ENCODE data around the gene THADA.

DNA sequence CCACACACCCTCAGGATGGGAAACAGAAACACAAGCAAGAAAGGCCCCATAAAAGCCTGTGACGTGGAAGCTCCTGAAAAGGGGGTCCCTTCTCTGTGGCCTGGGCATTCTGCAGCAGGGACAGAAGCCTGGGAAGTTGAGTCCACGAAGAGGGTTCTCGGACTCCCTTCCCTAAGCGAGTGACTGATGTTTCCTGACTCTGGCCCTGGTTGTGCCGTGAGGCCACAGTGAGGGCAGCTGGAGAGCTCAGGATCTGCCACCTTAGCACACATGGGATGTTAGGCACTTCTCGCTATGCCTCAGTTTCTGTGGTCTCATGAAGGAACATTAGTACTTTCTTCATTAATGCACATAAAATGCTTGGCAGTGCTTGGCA lies 282.2 kb downstream of the THADA start:
- TF ChIP-seq NFYB (CRISPR knock-in tag; conservative IDR thresholded peaks at IDR 0.05; ENCODE audit: low read depth) (no peak), IRF2 (CRISPR knock-in tag; IDR thresholded peaks at IDR 0.05; ENCODE audit: borderline replicate concordance, low read depth) (no peak), FOXK1 (CRISPR knock-in tag; IDR thresholded peaks at IDR 0.05) (no peak), SMAD3 (CRISPR knock-in tag; IDR thresholded peaks at IDR 0.05; ENCODE audit: borderline replicate concordance) (no peak), GRHL2 (CRISPR knock-in tag; IDR thresholded peaks at IDR 0.05; ENCODE audit: insufficient replicate concordance, severe bottlenecking) (no peak), NR2C2 (CRISPR knock-in tag; IDR thresholded peaks at IDR 0.05) (no peak), NR1H2 (CRISPR knock-in tag; IDR thresholded peaks at IDR 0.05) (no peak), SMAD4 (CRISPR knock-in tag; IDR thresholded peaks at IDR 0.05) (no peak)
- TF ChIP-seq, protein P1, sequence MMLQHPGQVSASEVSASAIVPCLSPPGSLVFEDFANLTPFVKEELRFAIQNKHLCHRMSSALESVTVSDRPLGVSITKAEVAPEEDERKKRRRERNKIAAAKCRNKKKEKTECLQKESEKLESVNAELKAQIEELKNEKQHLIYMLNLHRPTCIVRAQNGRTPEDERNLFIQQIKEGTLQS (CRISPR knock-in tag; conservative IDR thresholded peaks at IDR 0.05), result no peak
- TF ChIP-seq, protein P2, sequence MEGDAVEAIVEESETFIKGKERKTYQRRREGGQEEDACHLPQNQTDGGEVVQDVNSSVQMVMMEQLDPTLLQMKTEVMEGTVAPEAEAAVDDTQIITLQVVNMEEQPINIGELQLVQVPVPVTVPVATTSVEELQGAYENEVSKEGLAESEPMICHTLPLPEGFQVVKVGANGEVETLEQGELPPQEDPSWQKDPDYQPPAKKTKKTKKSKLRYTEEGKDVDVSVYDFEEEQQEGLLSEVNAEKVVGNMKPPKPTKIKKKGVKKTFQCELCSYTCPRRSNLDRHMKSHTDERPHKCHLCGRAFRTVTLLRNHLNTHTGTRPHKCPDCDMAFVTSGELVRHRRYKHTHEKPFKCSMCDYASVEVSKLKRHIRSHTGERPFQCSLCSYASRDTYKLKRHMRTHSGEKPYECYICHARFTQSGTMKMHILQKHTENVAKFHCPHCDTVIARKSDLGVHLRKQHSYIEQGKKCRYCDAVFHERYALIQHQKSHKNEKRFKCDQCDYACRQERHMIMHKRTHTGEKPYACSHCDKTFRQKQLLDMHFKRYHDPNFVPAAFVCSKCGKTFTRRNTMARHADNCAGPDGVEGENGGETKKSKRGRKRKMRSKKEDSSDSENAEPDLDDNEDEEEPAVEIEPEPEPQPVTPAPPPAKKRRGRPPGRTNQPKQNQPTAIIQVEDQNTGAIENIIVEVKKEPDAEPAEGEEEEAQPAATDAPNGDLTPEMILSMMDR (IDR thresholded peaks at IDR 0.05), result no peak
- TF ChIP-seq, protein P3, sequence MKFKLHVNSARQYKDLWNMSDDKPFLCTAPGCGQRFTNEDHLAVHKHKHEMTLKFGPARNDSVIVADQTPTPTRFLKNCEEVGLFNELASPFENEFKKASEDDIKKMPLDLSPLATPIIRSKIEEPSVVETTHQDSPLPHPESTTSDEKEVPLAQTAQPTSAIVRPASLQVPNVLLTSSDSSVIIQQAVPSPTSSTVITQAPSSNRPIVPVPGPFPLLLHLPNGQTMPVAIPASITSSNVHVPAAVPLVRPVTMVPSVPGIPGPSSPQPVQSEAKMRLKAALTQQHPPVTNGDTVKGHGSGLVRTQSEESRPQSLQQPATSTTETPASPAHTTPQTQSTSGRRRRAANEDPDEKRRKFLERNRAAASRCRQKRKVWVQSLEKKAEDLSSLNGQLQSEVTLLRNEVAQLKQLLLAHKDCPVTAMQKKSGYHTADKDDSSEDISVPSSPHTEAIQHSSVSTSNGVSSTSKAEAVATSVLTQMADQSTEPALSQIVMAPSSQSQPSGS (CRISPR knock-in tag; IDR thresholded peaks at IDR 0.05; ENCODE audit: borderline replicate concordance, low read depth), result no peak
- TF ChIP-seq, protein P4, sequence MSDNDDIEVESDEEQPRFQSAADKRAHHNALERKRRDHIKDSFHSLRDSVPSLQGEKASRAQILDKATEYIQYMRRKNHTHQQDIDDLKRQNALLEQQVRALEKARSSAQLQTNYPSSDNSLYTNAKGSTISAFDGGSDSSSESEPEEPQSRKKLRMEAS (CRISPR knock-in tag; IDR thresholded peaks at IDR 0.05), result no peak
- TF ChIP-seq, protein P5, sequence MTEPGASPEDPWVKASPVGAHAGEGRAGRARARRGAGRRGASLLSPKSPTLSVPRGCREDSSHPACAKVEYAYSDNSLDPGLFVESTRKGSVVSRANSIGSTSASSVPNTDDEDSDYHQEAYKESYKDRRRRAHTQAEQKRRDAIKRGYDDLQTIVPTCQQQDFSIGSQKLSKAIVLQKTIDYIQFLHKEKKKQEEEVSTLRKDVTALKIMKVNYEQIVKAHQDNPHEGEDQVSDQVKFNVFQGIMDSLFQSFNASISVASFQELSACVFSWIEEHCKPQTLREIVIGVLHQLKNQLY (CRISPR knock-in tag; IDR thresholded peaks at IDR 0.05), result no peak
